OCI-LY1 (cell line): ENCODE data around the gene HACD2.
"Not testable (repeated sequence)": the region's sequence is repeated elsewhere in the genome, so short reads cannot be mapped to it uniquely, and the experiment has no call there.

Experiments
- H2AFZ ChIP-seq: fragments of 200-600 bp; sonication (generic), shearing (Covaris generic); 2 replicates; pipeline ENCODE4 v1.6.0; 2014; ENCODE audit warnings: antibody characterized with exemption, mild to moderate bottlenecking, low read length
- H3F3A ChIP-seq: fragments of 200-600 bp; sonication (generic), shearing (Covaris generic); 2 replicates; pipeline ENCODE4 v1.6.0; 2014; ENCODE audit warnings: mild to moderate bottlenecking, antibody characterized with exemption, low read length, moderate library complexity; ENCODE audit not compliant: insufficient read depth
- H3K27ac ChIP-seq: fragments of 200-600 bp; sonication (generic); 2 replicates; pipeline ENCODE4 v1.5.1; 2014; ENCODE audit warnings: low read length, mixed run types, mild to moderate bottlenecking, low read depth; ENCODE audit not compliant: poor library complexity, severe bottlenecking
- H3K27me3 ChIP-seq: fragments of 200-600 bp; sonication (generic); 2 replicates; pipeline ENCODE4 v1.6.0; 2014; ENCODE audit warnings: antibody characterized with exemption, mild to moderate bottlenecking, low read length, moderate library complexity; ENCODE audit not compliant: insufficient read depth
- H3K36me3 ChIP-seq: fragments of 200-600 bp; sonication (generic); 2 replicates; pipeline ENCODE4 v1.6.1; 2014; ENCODE audit warnings: mild to moderate bottlenecking, antibody characterized with exemption, low read length, moderate library complexity, mixed read lengths; ENCODE audit not compliant: insufficient read depth
- H3K4me1 ChIP-seq: fragments of 200-600 bp; sonication (generic); 2 replicates; pipeline ENCODE4 v1.5.1; 2014; ENCODE audit warnings: mild to moderate bottlenecking, low read length, moderate library complexity; ENCODE audit not compliant: insufficient read depth, severe bottlenecking
- H3K4me2 ChIP-seq: fragments of 200-600 bp; sonication (generic), shearing (Covaris generic); 2 replicates; pipeline ENCODE4 v1.6.1; 2014; ENCODE audit warnings: low read length
- H3K4me3 ChIP-seq: fragments of 200-600 bp; sonication (generic); 2 replicates; pipeline ENCODE4 v1.5.1; 2014; ENCODE audit warnings: low read length, low read depth, mild to moderate bottlenecking, mixed read lengths; ENCODE audit not compliant: poor library complexity, severe bottlenecking
- H3K79me2 ChIP-seq: fragments of 200-600 bp; shearing (Covaris generic); 2 replicates; pipeline ENCODE4 v1.6.1; 2016; ENCODE audit warnings: mixed run types, low read length, mixed read lengths; ENCODE audit not compliant: insufficient read depth
- H3K9ac ChIP-seq: fragments of 200-600 bp; sonication (generic), shearing (Covaris generic); 2 replicates; pipeline ENCODE4 v1.6.1; 2014; ENCODE audit warnings: mild to moderate bottlenecking, low read length, mixed read lengths
- H3K9me2 ChIP-seq: fragments of 200-600 bp; sonication (generic), shearing (Covaris generic); 2 replicates; pipeline ENCODE4 v1.6.1; 2014; ENCODE audit warnings: low read depth, mild to moderate bottlenecking, low read length, mixed read lengths
- H3K9me3 ChIP-seq: fragments of 200-600 bp; shearing (Covaris generic); 2 replicates; pipeline ENCODE4 v1.6.1; 2014; ENCODE audit warnings: low read length, mixed read lengths
- H4K20me1 ChIP-seq: fragments of 200-600 bp; sonication (generic), shearing (Covaris generic); 2 replicates; pipeline ENCODE4 v1.6.0; 2016; ENCODE audit warnings: mild to moderate bottlenecking, low read length; ENCODE audit not compliant: insufficient read depth
- CTCF ChIP-seq: fragments of 200-600 bp; sonication (generic), shearing (Covaris generic); IDR thresholded peaks from 2 replicates; pipeline ENCODE4 v1.5.1; 2017; ENCODE audit warnings: mild to moderate bottlenecking, antibody characterized with exemption, low read length, moderate library complexity, mixed read lengths
- EZH2 ChIP-seq: fragments of 200-600 bp; sonication (generic), shearing (Covaris generic); IDR thresholded peaks from 2 replicates; pipeline ENCODE4 v1.8.0; 2017; ENCODE audit warnings: borderline replicate concordance, mixed run types, mild to moderate bottlenecking, antibody characterized with exemption, low read length, moderate library complexity, mixed read lengths

The HACD2 gene

GRCh38 chr3:123602325-123602724 is 17.5 kb upstream of the HACD2 start:
- TF ChIP-seq CTCF (no peak), EZH2 (no peak)
- Histone ChIP-seq H3K4me1 (no peaks in the 10 kb centered on the region), H3K4me2 (no peak overlapping the region)

GRCh38 chr3:123600863-123601262 is 16.0 kb upstream of the HACD2 start:
- not testable (repeated sequence) for H3K27me3 ChIP-seq, H3K79me2 ChIP-seq, H2AFZ ChIP-seq, H4K20me1 ChIP-seq, H3K36me3 ChIP-seq, H3K9ac ChIP-seq, H3K9me3 ChIP-seq, H3K4me2 ChIP-seq, H3K27ac ChIP-seq, H3K9me2 ChIP-seq, H3K4me1 ChIP-seq, H3K4me3 ChIP-seq, H3F3A ChIP-seq

More at GRCh38 chr3:123602325-123602724, 17.5 kb upstream of the HACD2 start:
- H3F3A ChIP-seq, result no peaks in the 10 kb centered on the region
- H3K27ac ChIP-seq, result no peak overlapping the region
- no peaks in the 10 kb centered on the region for H3K79me2 ChIP-seq
- no peak overlapping the region for H3K9ac ChIP-seq
- no peaks in the 10 kb centered on the region for H4K20me1 ChIP-seq
- peaks cover 12% of the 10 kb centered on the region for H3K36me3 ChIP-seq
- H3K27me3 ChIP-seq, result no peaks in the 10 kb centered on the region
- H3K4me3 ChIP-seq, result no peak overlapping the region
- no peaks in the 10 kb centered on the region for H3K9me3 ChIP-seq
- no peaks in the 10 kb centered on the region for H3K9me2 ChIP-seq
- no peak overlapping the region for H2AFZ ChIP-seq

- TF ChIP-seq EZH2, result no peak
- no peak for TF ChIP-seq CTCF
- Histone ChIP-seq H3K9me2 (no peaks in the 10 kb centered on the region), H3K36me3 (peaks cover 8% of the 10 kb centered on the region), H3K27me3 (no peaks in the 10 kb centered on the region), H3K9ac (no peak overlapping the region), H3K9me3 (no peaks in the 10 kb centered on the region), H3K27ac (no peak overlapping the region), H2AFZ (no peak overlapping the region), H3K79me2 (no peaks in the 10 kb centered on the region), H3K4me3 (no peak overlapping the region), H3F3A (no peaks in the 10 kb centered on the region), H4K20me1 (no peaks in the 10 kb centered on the region), H3K4me1 (no peaks in the 10 kb centered on the region), H3K4me2 (no peak overlapping the region)
These were observed 12.7 kb upstream of the HACD2 start for GRCh38 chr3:123597561-123597960.

- no peaks in the 10 kb centered on the region for H3F3A ChIP-seq
- no peak overlapping the region for H3K4me3 ChIP-seq
- H3K4me1 ChIP-seq, result no peaks in the 10 kb centered on the region
- H3K79me2 ChIP-seq, result no peaks in the 10 kb centered on the region
- H3K36me3 ChIP-seq, result peaks cover 15% of the 10 kb centered on the region
- H3K9me2 ChIP-seq, result no peaks in the 10 kb centered on the region
- H3K9me3 ChIP-seq, result peaks cover 4% of the 10 kb centered on the region
- TF ChIP-seq EZH2 (no peak), CTCF (no peak)
- no peaks in the 10 kb centered on the region for H4K20me1 ChIP-seq
- H3K27me3 ChIP-seq, result no peaks in the 10 kb centered on the region
- no peak overlapping the region for H3K9ac ChIP-seq
- H3K4me2 ChIP-seq, result no peak overlapping the region
- no peak overlapping the region for H3K27ac ChIP-seq
- no peak overlapping the region for H2AFZ ChIP-seq
These were observed 10.7 kb upstream of the HACD2 start for GRCh38 chr3:123595396-123596180.
